H9 (cell line): ENCODE measurements around the gene NOSIP. TPM values are rescaled to one million over a fixed set of nuclear protein-coding genes. Genes with fewer than 3 reads are reported as not detected.

ENCODE experiments used
- DNase-seq: peaks from one replicate; pipeline ENCODE4 v3.0.0-alpha.2; 2017
- H2AFZ ChIP-seq: one replicate; pipeline ENCODE4 v1.6.1; 2013; ENCODE audit warnings: mild to moderate bottlenecking, low read length, control low read depth, moderate library complexity
- H2AK5ac ChIP-seq: 2 replicates; pipeline ENCODE4 v1.6.1; 2013; ENCODE audit warnings: low read length, control low read depth, mixed read lengths; ENCODE audit not compliant: insufficient read length
- H2BK120ac ChIP-seq: one replicate; pipeline ENCODE4 v1.6.1; 2013; ENCODE audit warnings: low read depth, mild to moderate bottlenecking, low read length, control low read depth, inconsistent platforms; ENCODE audit not compliant: poor library complexity, severe bottlenecking
- H2BK12ac ChIP-seq: 2 replicates; pipeline ENCODE4 v1.6.1; 2013; ENCODE audit warnings: low read length, control low read depth, mixed read lengths, low read depth; ENCODE audit not compliant: insufficient read length
- H2BK15ac ChIP-seq: 2 replicates; pipeline ENCODE4 v1.6.1; 2013; ENCODE audit warnings: low read depth, low read length, control low read depth
- H2BK20ac ChIP-seq: one replicate; pipeline ENCODE4 v1.6.1; 2013; ENCODE audit warnings: low read depth, mild to moderate bottlenecking, low read length, control low read depth, inconsistent platforms; ENCODE audit not compliant: poor library complexity, severe bottlenecking
- H2BK5ac ChIP-seq: 2 replicates; pipeline ENCODE4 v1.6.1; 2013; ENCODE audit warnings: low read length, control low read depth, mixed read lengths; ENCODE audit not compliant: insufficient read length
- H3K14ac ChIP-seq: 2 replicates; pipeline ENCODE4 v1.6.1; 2013; ENCODE audit warnings: low read length, control low read depth; ENCODE audit not compliant: insufficient read depth
- H3K18ac ChIP-seq: 2 replicates; pipeline ENCODE4 v1.6.1; 2013; ENCODE audit warnings: low read depth, mild to moderate bottlenecking, mixed read lengths, low read length, control low read depth; ENCODE audit not compliant: insufficient read length
- H3K23ac ChIP-seq: 2 replicates; pipeline ENCODE4 v1.6.1; 2013; ENCODE audit warnings: low read length, control low read depth, mixed read lengths, low read depth; ENCODE audit not compliant: insufficient read length
- H3K23me2 ChIP-seq: 2 replicates; pipeline ENCODE4 v1.6.1; 2013; ENCODE audit warnings: low read depth, mild to moderate bottlenecking, mixed read lengths, low read length, control low read depth; ENCODE audit not compliant: insufficient read length, poor library complexity, severe bottlenecking
- H3K27ac ChIP-seq: 2 replicates; pipeline ENCODE4 v1.5.1; 2013; ENCODE audit warnings: low read length, control low read depth, mixed read lengths, low read depth; ENCODE audit not compliant: insufficient read length
- H3K27me3 ChIP-seq: 2 replicates; pipeline ENCODE4 v1.6.1; 2013; ENCODE audit warnings: low read length, control low read depth, inconsistent platforms; ENCODE audit not compliant: insufficient read depth
- H3K4ac ChIP-seq: 2 replicates; pipeline ENCODE4 v1.6.1; 2013; ENCODE audit warnings: low read depth, mild to moderate bottlenecking, control low read depth, inconsistent platforms, low read length, moderate library complexity
- H3K4me1 ChIP-seq: 2 replicates; pipeline ENCODE4 v1.6.1; 2013; ENCODE audit warnings: low read length, control low read depth, inconsistent platforms; ENCODE audit not compliant: insufficient read depth
- H3K4me2 ChIP-seq: 2 replicates; pipeline ENCODE4 v1.6.1; 2013; ENCODE audit warnings: low read length, control low read depth, mixed read lengths; ENCODE audit not compliant: insufficient read length, insufficient read depth
- H3K56ac ChIP-seq: 2 replicates; pipeline ENCODE4 v1.6.1; 2013; ENCODE audit warnings: low read depth, mild to moderate bottlenecking, mixed read lengths, low read length, control low read depth; ENCODE audit not compliant: insufficient read length
- H3K79me1 ChIP-seq: 2 replicates; pipeline ENCODE4 v1.6.1; 2013; ENCODE audit warnings: low read depth, mild to moderate bottlenecking, moderate library complexity, low read length, control low read depth, inconsistent platforms; ENCODE audit not compliant: insufficient read depth, poor library complexity, severe bottlenecking
- H3K79me2 ChIP-seq: 2 replicates; pipeline ENCODE4 v1.6.1; 2013; ENCODE audit warnings: low read length, control low read depth, inconsistent platforms; ENCODE audit not compliant: insufficient read depth
- H3K9ac ChIP-seq: 2 replicates; pipeline ENCODE4 v1.6.1; 2013; ENCODE audit warnings: low read length, control low read depth, mixed read lengths; ENCODE audit not compliant: insufficient read length; ENCODE audit errors: extremely low read depth
- H3K9me3 ChIP-seq: one replicate; pipeline ENCODE4 v1.6.1; 2013; ENCODE audit warnings: low read depth, low read length, inconsistent platforms; ENCODE audit not compliant: control insufficient read depth
- H3T11ph ChIP-seq: one replicate; pipeline ENCODE4 v1.6.1; 2013; ENCODE audit warnings: mild to moderate bottlenecking, low read length, control low read depth, inconsistent platforms
- H4K20me1 ChIP-seq: one replicate; pipeline ENCODE4 v1.6.1; 2013; ENCODE audit not compliant: control insufficient read depth, insufficient read length, insufficient read depth
- H4K5ac ChIP-seq: 2 replicates; pipeline ENCODE4 v1.6.1; 2013; ENCODE audit warnings: low read depth, mild to moderate bottlenecking, mixed read lengths, low read length, control low read depth; ENCODE audit not compliant: insufficient read length
- H4K8ac ChIP-seq: replicated peaks from 2 replicates; pipeline ENCODE4 v1.6.1; 2013; ENCODE audit warnings: low read length, control low read depth, mixed read lengths, low read depth; ENCODE audit not compliant: insufficient read length
- H4K91ac ChIP-seq: 2 replicates; pipeline ENCODE4 v1.6.1; 2013; ENCODE audit warnings: low read depth, mild to moderate bottlenecking, moderate library complexity, mixed read lengths, low read length, control low read depth; ENCODE audit not compliant: insufficient read length
- H3K27ac Mint-ChIP-seq, 3 experiments: 2 replicates in 2 of 3; 3 replicates in 1 of 3; pipeline ENCODE4 v1.8.0; 2020 to 2021; ENCODE audit warnings: mixed read lengths in 3 of 3, mild to moderate bottlenecking in 1 of 3, moderate library complexity in 1 of 3
- H3K27me3 Mint-ChIP-seq: 2 replicates; pipeline ENCODE4 v1.8.0; 2021; ENCODE audit warnings: low read depth, mild to moderate bottlenecking, moderate library complexity, mixed read lengths
- H3K36me3 Mint-ChIP-seq, 3 experiments: 2 replicates in 2 of 3; 3 replicates in 1 of 3; pipeline ENCODE4 v1.8.0; 2020 to 2021; ENCODE audit warnings: low read depth in 3 of 3, mixed read lengths in 3 of 3; ENCODE audit not compliant: insufficient read depth in 1 of 3
- H3K4me1 Mint-ChIP-seq, 2 experiments: 2 replicates each; pipeline ENCODE4 v1.8.0; 2020; ENCODE audit warnings: mixed read lengths in 2 of 2
- H3K4me3 Mint-ChIP-seq, 2 experiments: 2 replicates in 1 of 2; 3 replicates in 1 of 2; pipeline ENCODE4 v1.8.0; 2020 to 2021; ENCODE audit warnings: mild to moderate bottlenecking in 2 of 2, mixed read lengths in 2 of 2, moderate library complexity in 1 of 2
- H3K9me3 Mint-ChIP-seq, 2 experiments: 2 replicates in 1 of 2; 3 replicates in 1 of 2; pipeline ENCODE4 v1.8.0; 2020; ENCODE audit warnings: mild to moderate bottlenecking in 2 of 2, mixed read lengths in 2 of 2, moderate library complexity in 1 of 2
- WGBS: extraction: QIAGEN DNeasy Blood & Tissue Kit; methylation state at CpG from one replicate; pipeline ENCODE4 v1.1.7; 2013; ENCODE audit warnings: missing lambda C conversion rate, low lambda C conversion rate, mixed read lengths; ENCODE audit not compliant: insufficient read length; ENCODE audit errors: extremely low coverage; 5-methylcytosine and 5-hydroxymethylcytosine counted together
- total RNA-seq: library from RNA; stranded (reverse); gene quantifications from 2 replicates; pipeline ENCODE4 v1.2.1, GENCODE V29; 2021
- TF ChIP-seq, protein P1 (sequence below): fragments of 200-600 bp; sonication (generic); conservative IDR thresholded peaks from 3 replicates; pipeline ENCODE4 v1.8.0; 2021; ENCODE audit warnings: antibody characterized with exemption, mild to moderate bottlenecking

NOSIP gene
- total RNA-seq, 1 experiment from 2014 or later = 78.4 TPM

GRCh38 chr19:49564616-49565045 is 15.7 kb downstream of the NOSIP start:
- Histone ChIP-seq H3T11ph (no peak overlapping the region), H4K8ac (no peak overlapping the region), H3K23ac (no peak overlapping the region), H3K27me3 (no peaks in the 10 kb centered on the region), H4K5ac (no peak overlapping the region), H2BK12ac (no peak overlapping the region), H3K27ac (no peak overlapping the region), H3K4ac (no peak overlapping the region), H2BK5ac (no peak overlapping the region), H2BK20ac (no peak overlapping the region), H3K79me1 (no peaks in the 10 kb centered on the region), H3K4me1 (peaks cover 2% of the 10 kb centered on the region; the same call in 1 of the 2 replicates), H2BK15ac (no peak overlapping the region), H2AK5ac (no peak overlapping the region), H3K9me3 (no peaks in the 10 kb centered on the region), H3K14ac (no peak overlapping the region), H4K91ac (no peak overlapping the region), H3K23me2 (no peaks in the 10 kb centered on the region), H3K18ac (no peak overlapping the region), H3K79me2 (peaks cover 4% of the 10 kb centered on the region; the same call in 1 of the 2 replicates), H3K9ac (no peak overlapping the region), H2BK120ac (no peak overlapping the region), H3K56ac (no peak overlapping the region), H2AFZ (no peak overlapping the region), H3K4me2 (no peak overlapping the region), H4K20me1 (no peaks in the 10 kb centered on the region)
- no peak overlapping the region for H3K4me3 Mint-ChIP-seq
- H3K36me3 Mint-ChIP-seq = peaks cover 4 to 7% (median 6%) of the 10 kb centered on the region in 3 experiments
- H3K4me1 Mint-ChIP-seq = peaks cover 7 to 15% of the 10 kb centered on the region in 2 experiments
- no CpG with 5 or more reads among the region's 6 CpGs for WGBS
- TF ChIP-seq, protein P1, sequence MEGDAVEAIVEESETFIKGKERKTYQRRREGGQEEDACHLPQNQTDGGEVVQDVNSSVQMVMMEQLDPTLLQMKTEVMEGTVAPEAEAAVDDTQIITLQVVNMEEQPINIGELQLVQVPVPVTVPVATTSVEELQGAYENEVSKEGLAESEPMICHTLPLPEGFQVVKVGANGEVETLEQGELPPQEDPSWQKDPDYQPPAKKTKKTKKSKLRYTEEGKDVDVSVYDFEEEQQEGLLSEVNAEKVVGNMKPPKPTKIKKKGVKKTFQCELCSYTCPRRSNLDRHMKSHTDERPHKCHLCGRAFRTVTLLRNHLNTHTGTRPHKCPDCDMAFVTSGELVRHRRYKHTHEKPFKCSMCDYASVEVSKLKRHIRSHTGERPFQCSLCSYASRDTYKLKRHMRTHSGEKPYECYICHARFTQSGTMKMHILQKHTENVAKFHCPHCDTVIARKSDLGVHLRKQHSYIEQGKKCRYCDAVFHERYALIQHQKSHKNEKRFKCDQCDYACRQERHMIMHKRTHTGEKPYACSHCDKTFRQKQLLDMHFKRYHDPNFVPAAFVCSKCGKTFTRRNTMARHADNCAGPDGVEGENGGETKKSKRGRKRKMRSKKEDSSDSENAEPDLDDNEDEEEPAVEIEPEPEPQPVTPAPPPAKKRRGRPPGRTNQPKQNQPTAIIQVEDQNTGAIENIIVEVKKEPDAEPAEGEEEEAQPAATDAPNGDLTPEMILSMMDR = no peak
- H3K27ac Mint-ChIP-seq = peak overlapping the region in 1 of 3 experiments; percentile 84; a peak in 1 of 7 replicates
- no peaks in the 10 kb centered on the region for H3K9me3 Mint-ChIP-seq
- DNase-seq = no peak
- H3K27me3 Mint-ChIP-seq = no peaks in the 10 kb centered on the region
